ENCODE results near the gene CEP55. TPM values are rescaled to one million over a fixed set of nuclear protein-coding genes. Genes with fewer than 3 reads are reported as not detected.

Gene CEP55
- total RNA-seq, 1 experiment from 2014 or later = 39.4 TPM

- Mint-ChIP-seq H3K27ac (ENCODE audit: low read depth, unreplicated experiment) (peak overlapping the region; percentile 85), H3K4me3 (ENCODE audit: unreplicated experiment) (peak overlapping the region; percentile 52), H3K9me3 (ENCODE audit: unreplicated experiment) (no peaks in the 10 kb centered on the region), H3K4me1 (ENCODE audit: insufficient read depth, unreplicated experiment) (peaks cover 54% of the 10 kb centered on the region), H3K36me3 (ENCODE audit: insufficient read depth, unreplicated experiment) (peaks cover 34% of the 10 kb centered on the region), H3K27me3 (ENCODE audit: insufficient read depth, unreplicated experiment) (no peaks in the 10 kb centered on the region)
- no peak for TF ChIP-seq CTCF (IDR thresholded peaks at IDR 0.05; ENCODE audit: unreplicated experiment)
- BruUV-seq (replicated peaks) = no TSS peak
- intact Hi-C loops (cut with micrococcal nuclease) = no loop called here
- DNase-seq (ENCODE audit: unreplicated experiment) = peak; percentile 93
- ChIA-PET CTCF (interaction anchor here (0.6 to 18.2 kb wide), 8 partner anchors 12 to 1433 kb away, joined by 3 to 178 read pairs (median 6); partner anchors contain the start of gene MYOF), POLR2A (interaction anchor here (1.1 to 39.8 kb wide), 6 partner anchors 1 to 92 kb away, joined by 3 to 2342 read pairs (median 20); partner anchors contain the start of gene MYOF)
These were observed 27.8 kb upstream of the CEP55 start for GRCh38 chr10:93468461-93469213.

GRCh38 chr10:93469454-93469853 lies 27.0 kb upstream of the CEP55 start:
- DNase-seq (ENCODE audit: unreplicated experiment) = no peak
- H3K27ac Mint-ChIP-seq (ENCODE audit: low read depth, unreplicated experiment) = peak overlapping the region; percentile 85
- H3K4me1 Mint-ChIP-seq (ENCODE audit: insufficient read depth, unreplicated experiment) = peaks cover 56% of the 10 kb centered on the region
- intact Hi-C loops (cut with micrococcal nuclease) = no loop called here
- ChIA-PET POLR2A (interaction anchor here (0.7 to 39.8 kb wide), 5 partner anchors 1 to 93 kb away, joined by 3 to 2342 read pairs (median 24); partner anchors contain the start of gene MYOF), CTCF (interaction anchor here (0.6 to 18.2 kb wide), 6 partner anchors 8 to 1434 kb away, joined by 5 to 178 read pairs (median 9); partner anchors contain the start of gene MYOF)
- no peak overlapping the region for H3K4me3 Mint-ChIP-seq (ENCODE audit: unreplicated experiment)
- BruUV-seq (replicated peaks) = no TSS peak
- no peaks in the 10 kb centered on the region for H3K9me3 Mint-ChIP-seq (ENCODE audit: unreplicated experiment)
- no peak for TF ChIP-seq CTCF (IDR thresholded peaks at IDR 0.05; ENCODE audit: unreplicated experiment)
- no peaks in the 10 kb centered on the region for H3K27me3 Mint-ChIP-seq (ENCODE audit: insufficient read depth, unreplicated experiment)
- peaks cover 34% of the 10 kb centered on the region for H3K36me3 Mint-ChIP-seq (ENCODE audit: insufficient read depth, unreplicated experiment)

GRCh38 chr10:93471110-93471651 lies 25.2 kb upstream of the CEP55 start:
- TF ChIP-seq CTCF (IDR thresholded peaks at IDR 0.05; ENCODE audit: unreplicated experiment) = no peak
- Mint-ChIP-seq H3K4me3 (ENCODE audit: unreplicated experiment) (peak overlapping the region; percentile 44), H3K27ac (ENCODE audit: low read depth, unreplicated experiment) (peak overlapping the region; percentile 85), H3K4me1 (ENCODE audit: insufficient read depth, unreplicated experiment) (peaks cover 50% of the 10 kb centered on the region), H3K36me3 (ENCODE audit: insufficient read depth, unreplicated experiment) (peaks cover 38% of the 10 kb centered on the region), H3K27me3 (ENCODE audit: insufficient read depth, unreplicated experiment) (no peaks in the 10 kb centered on the region), H3K9me3 (ENCODE audit: unreplicated experiment) (no peaks in the 10 kb centered on the region)
- DNase-seq (ENCODE audit: unreplicated experiment) = peak; percentile 87
- ChIA-PET POLR2A (interaction anchor here (0.6 to 39.8 kb wide), 13 partner anchors 3 to 1281 kb away, joined by 3 to 2342 read pairs (median 4); partner anchors contain the start of genes CPEB3, MARCHF5 and MYOF), CTCF (interaction anchor here (0.5 to 18.2 kb wide), 9 partner anchors 9 to 875 kb away, joined by 3 to 178 read pairs (median 5); partner anchors contain the start of gene MYOF)
- intact Hi-C loops (cut with micrococcal nuclease) = no loop called here
- no TSS peak for BruUV-seq (replicated peaks)

GRCh38 chr10:93473161-93473560 lies 23.3 kb upstream of the CEP55 start:
- no peak for TF ChIP-seq CTCF (IDR thresholded peaks at IDR 0.05; ENCODE audit: unreplicated experiment)
- H3K27ac Mint-ChIP-seq (ENCODE audit: low read depth, unreplicated experiment) = peak overlapping the region; percentile 27
- H3K9me3 Mint-ChIP-seq (ENCODE audit: unreplicated experiment) = no peaks in the 10 kb centered on the region
- BruUV-seq (replicated peaks) = no TSS peak
- ChIA-PET POLR2A (interaction anchor here (31.9 to 39.8 kb wide), 2 partner anchors 5 to 19 kb away, joined by 2342 read pairs; partner anchors contain the start of gene MYOF), CTCF (interaction anchor here (0.9 to 18.2 kb wide), 5 partner anchors 8 to 119 kb away, joined by 3 to 178 read pairs (median 3); partner anchors contain the start of gene MYOF)
- intact Hi-C loops (cut with micrococcal nuclease) = no loop called here
- peaks cover 35% of the 10 kb centered on the region for H3K36me3 Mint-ChIP-seq (ENCODE audit: insufficient read depth, unreplicated experiment)
- peaks cover 52% of the 10 kb centered on the region for H3K4me1 Mint-ChIP-seq (ENCODE audit: insufficient read depth, unreplicated experiment)
- H3K4me3 Mint-ChIP-seq (ENCODE audit: unreplicated experiment) = no peak overlapping the region
- H3K27me3 Mint-ChIP-seq (ENCODE audit: insufficient read depth, unreplicated experiment) = no peaks in the 10 kb centered on the region
- no peak for DNase-seq (ENCODE audit: unreplicated experiment)
